Trophoblast cell (in vitro differentiated cells and primary cell): ENCODE results near the gene L3MBTL4.

Experiments used
- DNase-seq, 2 donors: peaks; one replicate each; pipeline ENCODE4 v3.0.0-alpha.2; 2016
- H2AFZ ChIP-seq: 2 replicates; pipeline ENCODE4 v1.6.1; 2013; ENCODE audit warnings: low read length, moderate library complexity, mild to moderate bottlenecking; ENCODE audit not compliant: insufficient read depth, poor library complexity
- H2AK5ac ChIP-seq: 2 replicates; pipeline ENCODE4 v1.6.1; 2013; ENCODE audit warnings: mild to moderate bottlenecking, low read length
- H2BK120ac ChIP-seq: 2 replicates; pipeline ENCODE4 v1.6.1; 2013; ENCODE audit warnings: low read length, mild to moderate bottlenecking, moderate library complexity; ENCODE audit not compliant: insufficient read depth, poor library complexity
- H2BK12ac ChIP-seq: 2 replicates; pipeline ENCODE4 v1.6.1; 2013; ENCODE audit warnings: mild to moderate bottlenecking, low read length, moderate library complexity
- H2BK5ac ChIP-seq: 2 replicates; pipeline ENCODE4 v1.6.1; 2013; ENCODE audit warnings: low read length, low read depth, moderate library complexity, mild to moderate bottlenecking; ENCODE audit not compliant: poor library complexity
- H3K14ac ChIP-seq: 2 replicates; pipeline ENCODE4 v1.6.1; 2013; ENCODE audit warnings: mild to moderate bottlenecking, low read length
- H3K18ac ChIP-seq: 2 replicates; pipeline ENCODE4 v1.6.1; 2013; ENCODE audit warnings: mild to moderate bottlenecking, low read length
- H3K23ac ChIP-seq: 2 replicates; pipeline ENCODE4 v1.6.1; 2013; ENCODE audit warnings: low read length
- H3K27ac ChIP-seq: 2 replicates; pipeline ENCODE4 v1.5.1; 2013; ENCODE audit warnings: low read depth, mild to moderate bottlenecking, inconsistent platforms, low read length, moderate library complexity
- H3K27me3 ChIP-seq: 2 replicates; pipeline ENCODE4 v1.6.1; 2013; ENCODE audit warnings: inconsistent platforms, mild to moderate bottlenecking, low read length, moderate library complexity; ENCODE audit not compliant: insufficient read depth
- H3K36me3 ChIP-seq, 2 experiments: 1 replicate in 1 of 2; 2 replicates in 1 of 2; pipeline ENCODE4 v1.6.1; 2013; ENCODE audit warnings: low read length in 2 of 2, mild to moderate bottlenecking in 2 of 2, moderate library complexity in 1 of 2; ENCODE audit not compliant: insufficient read depth in 2 of 2, control insufficient read depth in 1 of 2
- H3K4ac ChIP-seq: 2 replicates; pipeline ENCODE4 v1.6.1; 2013; ENCODE audit warnings: low read depth, mild to moderate bottlenecking, low read length, moderate library complexity
- H3K4me1 ChIP-seq, 2 experiments: 1 replicate in 1 of 2; 2 replicates in 1 of 2; pipeline ENCODE4 v1.6.1; 2013; ENCODE audit warnings: low read length in 2 of 2, mild to moderate bottlenecking in 2 of 2, moderate library complexity in 1 of 2; ENCODE audit not compliant: insufficient read depth in 2 of 2, control insufficient read depth in 1 of 2
- H3K4me2 ChIP-seq: 2 replicates; pipeline ENCODE4 v1.6.1; 2013; ENCODE audit warnings: inconsistent platforms, mild to moderate bottlenecking, low read length, moderate library complexity
- H3K4me3 ChIP-seq: 2 replicates; pipeline ENCODE4 v1.5.1; 2013; ENCODE audit warnings: mild to moderate bottlenecking, low read depth, low read length, inconsistent platforms
- H3K79me1 ChIP-seq: one replicate; pipeline ENCODE4 v1.6.1; 2013; ENCODE audit warnings: low read length
- H3K79me2 ChIP-seq: 2 replicates; pipeline ENCODE4 v1.6.1; 2013; ENCODE audit warnings: low read length, mild to moderate bottlenecking; ENCODE audit not compliant: control insufficient read depth, insufficient read depth, poor library complexity
- H3K9ac ChIP-seq: 2 replicates; pipeline ENCODE4 v1.6.1; 2013; ENCODE audit warnings: mild to moderate bottlenecking, low read length
- H3K9me3 ChIP-seq: 2 replicates; pipeline ENCODE4 v1.6.1; 2013; ENCODE audit warnings: low read depth, mild to moderate bottlenecking, control low read depth, inconsistent platforms, low read length; ENCODE audit not compliant: insufficient read depth
- H4K12ac ChIP-seq: 2 replicates; pipeline ENCODE4 v1.6.1; 2013; ENCODE audit warnings: low read depth, mild to moderate bottlenecking, low read length, moderate library complexity
- H4K8ac ChIP-seq: 2 replicates; pipeline ENCODE4 v1.6.1; 2013; ENCODE audit warnings: low read depth, mild to moderate bottlenecking, low read length, moderate library complexity
- H4K91ac ChIP-seq: one replicate; pipeline ENCODE4 v1.6.1; 2013; ENCODE audit warnings: low read depth, mild to moderate bottlenecking, low read length, moderate library complexity
- WGBS: extraction: QIAGEN DNeasy Blood & Tissue Kit; methylation state at CpG from one replicate; pipeline ENCODE4 v1.1.7; 2013; ENCODE audit warnings: missing lambda C conversion rate; ENCODE audit not compliant: insufficient read length, insufficient coverage; ENCODE audit errors: extremely low coverage; 5-methylcytosine and 5-hydroxymethylcytosine counted together

L3MBTL4 gene

DNA sequence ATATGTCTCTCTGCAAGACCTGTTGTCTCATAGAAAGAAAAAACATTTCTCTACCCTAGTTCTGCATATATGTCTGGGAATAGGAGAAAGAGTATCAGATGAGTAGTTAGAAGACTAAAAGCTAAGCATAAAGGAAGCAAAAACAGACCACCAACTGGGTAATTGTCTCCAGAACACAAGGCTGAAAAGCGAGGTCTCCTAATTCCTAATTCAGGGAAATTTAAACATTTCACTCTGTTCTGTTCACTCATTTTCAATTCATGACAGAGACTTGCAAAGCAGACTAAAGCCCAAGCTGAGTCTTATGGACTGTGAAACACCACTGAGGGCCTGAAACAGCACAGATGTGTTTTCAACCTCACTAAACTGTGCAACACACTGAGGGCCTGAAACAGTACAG lies 294.9 kb downstream of the L3MBTL4 start:
- H4K91ac ChIP-seq, result no peak overlapping the region
- no peak overlapping the region for H4K8ac ChIP-seq
- no peak overlapping the region for H4K12ac ChIP-seq
- H3K14ac ChIP-seq, result no peak overlapping the region
- H3K9me3 ChIP-seq, result no peaks in the 10 kb centered on the region
- H3K4me3 ChIP-seq, result no peak overlapping the region
- DNase-seq, result no peak
- no CpG with 5 or more reads among the region's 1 CpG for WGBS
- H3K4me1 ChIP-seq, result no peaks in the 10 kb centered on the region
- H2BK120ac ChIP-seq, result no peak overlapping the region
- H2AFZ ChIP-seq, result no peak overlapping the region
- H3K9ac ChIP-seq, result no peak overlapping the region
- no peak overlapping the region for H2BK5ac ChIP-seq
- no peaks in the 10 kb centered on the region for H3K27me3 ChIP-seq
- no peak overlapping the region for H3K4ac ChIP-seq
- no peaks in the 10 kb centered on the region for H3K79me2 ChIP-seq
- H3K4me2 ChIP-seq, result no peak overlapping the region
- no peak overlapping the region for H3K23ac ChIP-seq
- H3K36me3 ChIP-seq, result no peaks in the 10 kb centered on the region
- H3K27ac ChIP-seq, result no peak overlapping the region
- H3K18ac ChIP-seq, result no peak overlapping the region
- no peaks in the 10 kb centered on the region for H3K79me1 ChIP-seq
- no peak overlapping the region for H2AK5ac ChIP-seq
- H2BK12ac ChIP-seq, result no peak overlapping the region

DNA sequence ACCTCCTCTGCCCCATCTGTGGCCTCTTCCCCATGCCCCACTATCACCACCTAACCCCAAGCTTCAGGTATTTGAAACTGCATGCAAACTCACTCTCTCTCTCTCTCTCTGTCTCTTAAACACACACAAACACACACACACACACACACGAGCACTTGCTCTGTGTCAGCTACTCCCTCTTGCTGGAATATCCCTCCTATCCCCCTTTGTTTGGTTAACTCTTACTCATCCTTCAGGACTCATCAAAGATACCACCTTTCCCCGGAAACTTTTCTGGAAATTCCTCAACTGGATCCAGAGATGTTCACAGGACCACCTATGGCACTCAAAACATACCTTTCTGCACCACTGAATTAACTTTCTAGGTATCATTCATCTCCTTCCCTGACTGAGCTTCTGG lies 296.6 kb downstream of the L3MBTL4 start:
- H2AFZ ChIP-seq, result no peak overlapping the region

GRCh38 chr18:6115710-6116109 lies 299.0 kb downstream of the L3MBTL4 start:
- Histone ChIP-seq H3K4ac (no peak overlapping the region), H3K4me3 (no peak overlapping the region), H3K14ac (no peak overlapping the region), H4K91ac (no peak overlapping the region), H4K8ac (no peak overlapping the region), H3K4me2 (no peak overlapping the region), H3K79me2 (no peaks in the 10 kb centered on the region), H3K4me1 (no peaks in the 10 kb centered on the region), H3K27me3 (no peaks in the 10 kb centered on the region), H2BK5ac (no peak overlapping the region), H3K18ac (no peak overlapping the region), H2AK5ac (no peak overlapping the region), H3K27ac (no peak overlapping the region), H2BK12ac (no peak overlapping the region), H3K79me1 (no peaks in the 10 kb centered on the region), H3K9ac (no peak overlapping the region), H4K12ac (no peak overlapping the region), H2BK120ac (no peak overlapping the region), H3K23ac (no peak overlapping the region), H2AFZ (no peak overlapping the region), H3K9me3 (no peaks in the 10 kb centered on the region), H3K36me3 (no peaks in the 10 kb centered on the region)
- no peak for DNase-seq
- no CpG with 5 or more reads among the region's 4 CpGs for WGBS

More for the DNA sequence above, 296.6 kb downstream of the L3MBTL4 start:
- Histone ChIP-seq H3K4me3 (no peak overlapping the region), H3K9ac (no peak overlapping the region), H3K4me2 (no peak overlapping the region), H3K23ac (no peak overlapping the region), H4K12ac (no peak overlapping the region), H3K36me3 (no peaks in the 10 kb centered on the region), H2BK120ac (no peak overlapping the region), H3K14ac (no peak overlapping the region), H3K79me2 (no peaks in the 10 kb centered on the region), H4K91ac (no peak overlapping the region), H3K79me1 (no peaks in the 10 kb centered on the region), H3K27ac (no peak overlapping the region), H2BK12ac (no peak overlapping the region), H3K4ac (no peak overlapping the region), H3K18ac (no peak overlapping the region), H3K4me1 (no peaks in the 10 kb centered on the region), H3K27me3 (no peaks in the 10 kb centered on the region), H3K9me3 (no peaks in the 10 kb centered on the region), H2BK5ac (no peak overlapping the region), H4K8ac (no peak overlapping the region), H2AK5ac (no peak overlapping the region)
- DNase-seq, result no peak
- no CpG with 5 or more reads among the region's 2 CpGs for whole genome bisulfite sequencing

DNA sequence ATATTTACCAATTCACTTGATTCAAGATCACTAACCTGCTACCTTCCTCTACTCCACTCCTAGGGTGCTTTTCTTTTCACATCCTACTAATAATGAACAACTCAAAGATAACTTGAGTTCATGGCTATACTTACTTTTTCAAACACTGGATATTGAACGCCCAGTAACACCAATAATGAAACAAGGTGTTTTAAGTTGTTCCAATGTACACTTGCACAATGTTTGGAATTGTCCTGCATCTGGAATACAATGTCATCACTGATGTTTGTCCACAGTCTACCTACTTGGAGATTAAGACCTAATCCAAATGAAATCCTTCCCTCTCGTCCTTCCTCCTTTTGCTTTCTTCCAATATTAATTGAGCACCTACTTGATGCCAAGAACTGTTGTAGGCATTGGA lies 301.1 kb downstream of the L3MBTL4 start:
- Histone ChIP-seq H2BK120ac (no peak overlapping the region), H3K4ac (no peak overlapping the region), H2AFZ (no peak overlapping the region), H3K79me1 (no peaks in the 10 kb centered on the region), H4K91ac (no peak overlapping the region), H2BK12ac (no peak overlapping the region), H3K36me3 (no peaks in the 10 kb centered on the region), H3K4me2 (no peak overlapping the region), H3K18ac (no peak overlapping the region), H3K9ac (no peak overlapping the region), H2BK5ac (no peak overlapping the region), H2AK5ac (no peak overlapping the region), H3K27me3 (no peaks in the 10 kb centered on the region), H3K23ac (no peak overlapping the region), H3K4me3 (no peak overlapping the region), H3K14ac (no peak overlapping the region), H3K4me1 (no peaks in the 10 kb centered on the region), H4K8ac (no peak overlapping the region), H3K9me3 (no peaks in the 10 kb centered on the region), H3K27ac (no peak overlapping the region), H3K79me2 (no peaks in the 10 kb centered on the region), H4K12ac (no peak overlapping the region)
- DNase-seq, result no peak
- no CpG with 5 or more reads among the region's 2 CpGs for WGBS
